Activated naive CD8-positive, alpha-beta T cell treated with anti-CD3 and anti-CD28 coated beads for 36 hours (primary cell): ENCODE results near the gene PAPLN. TPM values are rescaled to one million over a fixed set of nuclear protein-coding genes. Genes with fewer than 3 reads are reported as not detected.

ENCODE experiments used
- DNase-seq: peaks from one replicate; pipeline ENCODE4 v3.0.0; 2021
- H3K27ac Mint-ChIP-seq: one replicate; pipeline ENCODE4 v1.8.0; 2022; ENCODE audit warnings: mild to moderate bottlenecking, moderate library complexity, mixed read lengths
- H3K27me3 Mint-ChIP-seq: one replicate; pipeline ENCODE4 v1.8.0; 2022; ENCODE audit warnings: mild to moderate bottlenecking, mixed read lengths
- H3K36me3 Mint-ChIP-seq: one replicate; pipeline ENCODE4 v1.8.0; 2021; ENCODE audit warnings: mild to moderate bottlenecking, mixed read lengths
- H3K4me1 Mint-ChIP-seq: one replicate; pipeline ENCODE4 v1.8.0; 2021; ENCODE audit warnings: mixed read lengths
- H3K4me3 Mint-ChIP-seq: one replicate; pipeline ENCODE4 v1.8.0; 2022; ENCODE audit warnings: mild to moderate bottlenecking, moderate library complexity, mixed read lengths
- H3K9me3 Mint-ChIP-seq: one replicate; pipeline ENCODE4 v1.8.0; 2022; ENCODE audit warnings: mixed read lengths
- total RNA-seq, 2 experiments: library from RNA; stranded (reverse); gene quantifications; one replicate each; pipeline ENCODE4 v1.2.3, GENCODE V29; 2021

PAPLN gene
- total RNA-seq, 2 experiments from 2014 or later, result 0.10 to 0.36 TPM

- H3K4me3 Mint-ChIP-seq, result no peak overlapping the region
- DNase-seq, result no peak
- no peak overlapping the region for H3K27ac Mint-ChIP-seq
- peaks cover 4% of the 10 kb centered on the region for H3K4me1 Mint-ChIP-seq
- peaks cover 3% of the 10 kb centered on the region for H3K27me3 Mint-ChIP-seq
- H3K9me3 Mint-ChIP-seq, result no peaks in the 10 kb centered on the region
- H3K36me3 Mint-ChIP-seq, result no peaks in the 10 kb centered on the region
Measured at GRCh38 chr14:73258845-73259611, 21.7 kb downstream of the PAPLN start.

GRCh38 chr14:73259837-73260236, 22.5 kb downstream of the PAPLN start:
- no peaks in the 10 kb centered on the region for H3K36me3 Mint-ChIP-seq
- no peak overlapping the region for H3K27ac Mint-ChIP-seq
- H3K27me3 Mint-ChIP-seq, result peaks cover 9% of the 10 kb centered on the region
- DNase-seq, result no peak
- no peak overlapping the region for H3K4me3 Mint-ChIP-seq
- peaks cover 4% of the 10 kb centered on the region for H3K4me1 Mint-ChIP-seq
- no peaks in the 10 kb centered on the region for H3K9me3 Mint-ChIP-seq

GRCh38 chr14:73260574-73260973, 23.3 kb downstream of the PAPLN start:
- Mint-ChIP-seq H3K4me3 (no peak overlapping the region), H3K4me1 (peaks cover 4% of the 10 kb centered on the region), H3K36me3 (no peaks in the 10 kb centered on the region), H3K27me3 (peaks cover 12% of the 10 kb centered on the region), H3K27ac (no peak overlapping the region), H3K9me3 (no peaks in the 10 kb centered on the region)
- no peak for DNase-seq

- Mint-ChIP-seq H3K36me3 (no peaks in the 10 kb centered on the region), H3K4me1 (peaks cover 4% of the 10 kb centered on the region), H3K4me3 (no peak overlapping the region), H3K27me3 (peaks cover 12% of the 10 kb centered on the region), H3K9me3 (no peaks in the 10 kb centered on the region), H3K27ac (no peak overlapping the region)
- no peak for DNase-seq
Measured at GRCh38 chr14:73261075-73261474, 23.8 kb downstream of the PAPLN start.

- DNase-seq, result no peak
- Mint-ChIP-seq H3K4me1 (peaks cover 4% of the 10 kb centered on the region), H3K27ac (no peak overlapping the region), H3K27me3 (peaks cover 12% of the 10 kb centered on the region), H3K4me3 (no peak overlapping the region), H3K36me3 (no peaks in the 10 kb centered on the region), H3K9me3 (no peaks in the 10 kb centered on the region)
Measured at GRCh38 chr14:73261520-73262426, 24.5 kb downstream of the PAPLN start.

- Mint-ChIP-seq H3K27ac (no peak overlapping the region), H3K4me3 (no peak overlapping the region), H3K4me1 (peaks cover 4% of the 10 kb centered on the region), H3K36me3 (no peaks in the 10 kb centered on the region), H3K27me3 (peaks cover 12% of the 10 kb centered on the region), H3K9me3 (no peaks in the 10 kb centered on the region)
- DNase-seq, result no peak
Measured at GRCh38 chr14:73262427-73263183, 25.3 kb downstream of the PAPLN start.

GRCh38 chr14:73263606-73264005, 26.3 kb downstream of the PAPLN start:
- Mint-ChIP-seq H3K4me1 (no peaks in the 10 kb centered on the region), H3K4me3 (no peak overlapping the region), H3K27me3 (peaks cover 12% of the 10 kb centered on the region), H3K9me3 (no peaks in the 10 kb centered on the region), H3K27ac (no peak overlapping the region), H3K36me3 (no peaks in the 10 kb centered on the region)
- no peak for DNase-seq

GRCh38 chr14:73264080-73264884, 27.0 kb downstream of the PAPLN start:
- Mint-ChIP-seq H3K36me3 (no peaks in the 10 kb centered on the region), H3K4me1 (no peaks in the 10 kb centered on the region), H3K27me3 (peaks cover 16% of the 10 kb centered on the region), H3K27ac (no peak overlapping the region), H3K4me3 (no peak overlapping the region), H3K9me3 (no peaks in the 10 kb centered on the region)
- no peak for DNase-seq

GRCh38 chr14:73264885-73265720, 27.8 kb downstream of the PAPLN start:
- Mint-ChIP-seq H3K9me3 (no peaks in the 10 kb centered on the region), H3K27me3 (peaks cover 16% of the 10 kb centered on the region), H3K36me3 (no peaks in the 10 kb centered on the region), H3K27ac (no peak overlapping the region), H3K4me3 (no peak overlapping the region), H3K4me1 (peaks cover 3% of the 10 kb centered on the region)
- no peak for DNase-seq

GRCh38 chr14:73265721-73266046, 28.4 kb downstream of the PAPLN start:
- DNase-seq, result no peak

GRCh38 chr14:73266317-73266716, 29.0 kb downstream of the PAPLN start:
- DNase-seq, result no peak
- Mint-ChIP-seq H3K9me3 (no peaks in the 10 kb centered on the region), H3K27ac (no peak overlapping the region), H3K4me3 (no peak overlapping the region), H3K27me3 (peaks cover 23% of the 10 kb centered on the region), H3K4me1 (peaks cover 7% of the 10 kb centered on the region), H3K36me3 (no peaks in the 10 kb centered on the region)

More at GRCh38 chr14:73265721-73266046, 28.4 kb downstream of the PAPLN start:
- Mint-ChIP-seq H3K27ac (no peak overlapping the region), H3K9me3 (no peaks in the 10 kb centered on the region), H3K4me3 (no peak overlapping the region), H3K36me3 (no peaks in the 10 kb centered on the region), H3K4me1 (peaks cover 7% of the 10 kb centered on the region), H3K27me3 (peaks cover 21% of the 10 kb centered on the region)

- Mint-ChIP-seq H3K27ac (no peak overlapping the region), H3K4me3 (no peak overlapping the region), H3K9me3 (no peaks in the 10 kb centered on the region), H3K36me3 (no peaks in the 10 kb centered on the region), H3K4me1 (peaks cover 7% of the 10 kb centered on the region), H3K27me3 (peaks cover 23% of the 10 kb centered on the region)
- DNase-seq, result no peak
Measured at GRCh38 chr14:73267474-73267873, 30.2 kb downstream of the PAPLN start.

- H3K36me3 Mint-ChIP-seq, result no peaks in the 10 kb centered on the region
- peaks cover 13% of the 10 kb centered on the region for H3K27me3 Mint-ChIP-seq
- no peaks in the 10 kb centered on the region for H3K9me3 Mint-ChIP-seq
- H3K27ac Mint-ChIP-seq, result no peak overlapping the region
- peaks cover 7% of the 10 kb centered on the region for H3K4me1 Mint-ChIP-seq
- H3K4me3 Mint-ChIP-seq, result peak overlapping the region; percentile 11
- peak; percentile 18 for DNase-seq
Measured at GRCh38 chr14:73269729-73270531, 32.6 kb downstream of the PAPLN start.
